Activated effector memory CD4-positive, alpha-beta T cell treated with anti-CD3 and anti-CD28 coated beads, Interleukin-2, amount 50 U/mL, for 16 hours (primary cell): ENCODE results near the gene ARSB.
"Not testable (repeated sequence)": the region's sequence is repeated elsewhere in the genome, so short reads cannot be mapped to it uniquely, and the experiment has no call there.

Source experiments
- DNase-seq: peaks from one replicate; pipeline ENCODE4 v3.0.0-alpha.2; 2020

ARSB gene

DNA sequence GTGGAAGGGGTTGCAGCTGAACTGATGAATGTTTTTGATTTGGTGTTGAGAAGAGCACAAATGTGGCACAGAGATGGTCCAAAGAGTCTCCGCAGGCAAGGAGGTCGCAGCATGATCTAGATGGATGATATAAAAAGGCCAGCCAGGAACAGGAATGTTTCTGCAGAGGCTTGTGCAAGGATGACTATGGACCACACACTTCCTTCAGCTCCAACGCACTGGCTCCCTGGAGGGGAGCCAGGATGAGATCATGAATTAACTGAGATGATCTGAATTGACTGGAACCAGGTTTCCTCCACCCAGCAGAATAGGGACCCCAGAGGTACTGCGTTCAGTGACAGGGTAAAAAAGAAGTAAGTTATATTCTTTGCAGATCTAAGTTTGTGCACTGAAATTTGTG, 89.0 kb downstream of the ARSB start:
- DNase-seq = no peak

DNA sequence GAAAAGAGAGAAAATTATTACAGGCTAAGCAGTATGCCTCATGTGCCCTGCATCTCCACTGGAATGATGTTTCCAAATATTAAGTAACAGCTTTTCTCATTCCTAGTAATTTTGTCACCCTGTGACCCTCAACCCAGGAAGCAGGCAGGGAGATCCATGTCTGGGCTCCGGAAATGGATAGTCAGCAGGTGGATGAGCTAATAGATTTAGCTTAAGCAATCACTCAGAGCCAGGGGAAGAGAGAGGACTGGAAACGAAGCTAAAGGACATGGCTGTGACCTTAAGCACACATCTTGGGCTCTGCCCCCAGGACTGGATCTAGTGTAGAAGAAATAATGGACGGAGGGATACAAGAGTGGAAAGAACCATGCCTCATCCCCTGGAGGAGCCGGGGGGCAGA, 89.5 kb downstream of the ARSB start:
- no peak for DNase-seq

DNA sequence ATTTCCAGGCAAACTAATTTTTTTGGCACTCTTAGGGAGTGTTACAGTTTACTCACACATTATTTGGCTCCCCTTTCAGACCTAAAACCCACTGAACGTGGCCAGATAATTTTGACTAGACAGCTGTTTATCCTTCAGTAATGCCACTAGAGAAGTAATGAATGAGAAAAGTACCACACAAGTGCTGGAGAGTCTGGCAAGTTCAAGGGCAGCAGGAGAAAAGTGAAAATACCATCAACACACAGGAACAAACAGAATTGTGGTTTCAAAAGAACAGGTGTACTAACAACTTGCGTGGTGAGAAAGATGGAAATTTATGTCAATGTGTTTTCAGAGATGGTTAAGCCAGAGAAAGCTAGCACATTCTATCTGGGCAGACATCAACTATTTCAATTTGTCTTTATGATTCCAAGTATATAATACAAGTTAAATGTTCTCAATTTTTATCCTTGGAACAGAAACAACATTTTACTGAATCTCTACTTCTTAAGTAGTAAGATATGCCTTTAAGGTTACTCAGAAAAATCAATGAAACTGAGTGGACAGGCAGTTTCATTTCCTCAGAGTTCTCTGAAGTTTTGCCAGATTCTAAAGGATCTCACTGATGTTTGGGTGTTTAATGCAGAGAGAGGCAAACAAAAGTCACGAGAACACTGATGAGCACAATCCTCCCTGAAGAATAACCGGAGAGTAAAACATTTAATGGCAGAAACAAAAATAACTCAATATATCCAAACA, 91.0 kb downstream of the ARSB start:
- DNase-seq = no peak

DNA sequence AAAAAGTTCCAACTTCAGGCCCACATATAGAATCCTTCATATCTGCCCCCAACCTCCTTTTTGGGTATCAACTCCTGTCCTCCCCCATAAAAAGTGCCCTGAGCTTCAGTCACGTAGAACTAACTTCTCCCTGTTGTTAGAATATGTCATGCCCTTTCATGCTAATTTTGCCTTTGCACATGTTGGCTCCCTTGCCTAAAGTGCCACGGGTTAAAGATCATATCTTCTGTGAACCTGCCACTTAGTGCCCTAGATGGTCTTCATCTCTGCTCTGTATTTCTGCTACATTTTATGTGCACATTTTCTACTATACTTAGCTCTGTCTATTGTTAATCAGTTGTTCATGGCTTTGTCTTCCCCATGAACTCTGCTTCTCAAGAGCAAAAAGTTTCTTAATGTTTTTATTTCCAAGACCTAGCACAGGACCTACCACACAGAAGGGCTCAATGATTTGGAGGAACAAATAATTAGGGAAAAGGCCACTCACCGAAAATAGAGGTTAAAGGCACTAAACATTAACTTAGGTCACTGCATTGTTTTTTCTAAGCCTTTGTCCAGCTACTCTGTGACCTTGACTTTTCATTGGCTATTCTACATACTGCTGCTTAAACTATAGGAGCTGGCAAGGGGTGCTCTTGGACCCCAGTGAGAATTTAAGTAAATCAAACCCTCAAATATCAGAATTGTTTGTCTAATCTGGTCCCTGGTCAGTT, 94.3 kb downstream of the ARSB start:
- no peak for DNase-seq

DNA sequence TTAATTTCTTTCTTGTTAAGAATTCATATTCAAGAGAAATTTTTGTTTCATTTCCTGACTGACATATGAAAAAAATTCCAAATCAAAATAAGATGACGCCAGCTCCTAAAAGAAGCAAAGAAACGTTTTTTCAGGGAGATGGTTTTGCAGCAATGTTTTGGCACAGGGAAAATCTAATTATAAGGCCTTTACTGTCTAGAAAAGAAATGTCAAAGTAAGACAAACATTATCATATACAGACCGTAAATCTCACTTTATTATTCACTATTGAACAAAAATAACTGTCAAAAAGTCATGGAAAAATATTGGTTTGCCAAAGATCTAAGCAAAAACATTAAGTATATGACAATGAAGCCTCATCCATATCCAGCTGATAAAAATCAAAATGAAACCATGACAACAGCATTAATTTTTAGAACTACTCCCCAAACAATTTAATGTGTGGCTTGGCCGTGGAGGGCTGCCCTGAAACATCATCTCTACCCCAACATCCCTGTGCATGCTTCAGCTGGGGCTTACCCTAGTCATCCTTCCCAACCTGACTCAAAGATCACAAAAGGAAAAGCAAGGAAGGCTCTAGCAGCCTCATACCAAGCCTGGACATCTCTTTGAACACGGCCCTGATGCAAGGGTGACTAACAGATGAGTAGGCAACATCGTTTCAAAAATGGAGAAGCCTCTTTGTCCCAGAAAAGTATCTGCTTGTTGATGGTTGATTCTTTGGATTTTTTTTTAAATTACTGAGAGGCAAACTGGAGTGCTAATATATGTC, 95.6 kb downstream of the ARSB start:
- DNase-seq = no peak

DNA sequence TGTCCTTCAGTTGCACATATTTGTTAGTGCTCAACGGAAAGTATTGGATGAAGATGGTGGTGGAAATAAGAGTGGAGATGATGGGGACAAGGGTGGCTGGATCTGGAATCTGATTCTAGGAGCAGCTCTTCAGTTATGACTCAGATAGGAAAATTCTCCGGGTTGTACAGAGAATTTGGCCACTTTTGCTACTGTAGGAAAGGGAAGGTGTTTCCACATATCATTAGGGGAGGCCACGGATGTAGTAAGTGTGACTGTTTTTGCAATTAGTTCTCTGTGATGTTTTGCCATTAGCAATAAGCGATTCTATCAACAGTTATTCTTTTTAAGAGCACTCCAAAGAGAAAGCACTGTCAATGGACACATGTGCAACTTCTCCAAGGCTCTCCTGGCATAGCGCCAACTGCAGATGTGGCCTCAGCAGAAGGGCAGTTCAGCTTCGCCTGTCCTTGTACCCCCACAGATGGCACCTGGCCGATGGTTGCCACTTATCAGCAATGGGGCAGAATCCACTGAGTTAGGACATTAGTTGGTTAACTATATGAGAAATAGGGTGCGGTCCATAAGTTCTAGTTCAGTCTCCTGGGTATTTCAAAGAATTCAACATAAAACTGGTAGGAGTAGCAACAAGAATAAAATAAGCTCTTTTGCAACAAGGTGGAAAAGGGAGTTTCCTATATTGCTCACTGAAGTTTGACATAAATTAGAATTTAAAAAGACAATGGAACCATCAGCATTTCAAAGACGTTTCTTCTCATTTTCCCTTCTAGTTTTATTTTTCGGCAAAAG, 96.3 kb downstream of the ARSB start:
- no peak for DNase-seq

DNA sequence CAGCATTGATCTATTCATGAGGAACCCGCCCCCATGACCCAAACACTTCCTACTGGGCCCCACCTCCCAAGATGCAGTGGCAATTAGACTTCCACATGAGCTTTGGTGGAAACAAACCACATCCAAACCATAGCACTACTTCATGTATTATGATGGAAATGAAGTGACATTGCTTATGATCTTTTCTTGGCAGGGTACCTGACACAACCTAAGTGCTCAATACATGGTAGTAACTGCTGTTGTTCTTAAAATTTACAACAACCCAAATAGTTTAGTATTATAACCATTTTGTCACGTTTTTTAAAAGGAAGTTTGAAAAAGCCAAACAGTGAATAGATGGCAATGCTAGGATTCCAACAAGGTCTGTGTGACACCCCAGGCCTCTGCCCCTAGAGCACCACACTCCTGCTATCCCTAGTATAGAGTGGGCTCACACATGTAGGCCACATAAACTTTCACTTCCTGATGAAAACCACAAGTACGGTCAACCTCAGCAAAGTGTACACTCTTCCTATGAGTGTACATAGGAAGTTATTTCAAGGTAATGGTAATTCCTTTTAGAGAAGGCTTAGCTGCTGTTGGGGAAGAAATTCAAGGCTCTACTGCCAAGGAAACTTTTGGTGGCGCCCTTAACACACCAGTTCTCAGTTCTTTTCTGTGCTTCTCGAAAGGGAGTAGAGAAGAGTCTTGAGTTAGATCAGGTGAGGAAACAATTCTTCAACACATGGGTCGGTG, 97.6 kb downstream of the ARSB start:
- no peak for DNase-seq

DNA sequence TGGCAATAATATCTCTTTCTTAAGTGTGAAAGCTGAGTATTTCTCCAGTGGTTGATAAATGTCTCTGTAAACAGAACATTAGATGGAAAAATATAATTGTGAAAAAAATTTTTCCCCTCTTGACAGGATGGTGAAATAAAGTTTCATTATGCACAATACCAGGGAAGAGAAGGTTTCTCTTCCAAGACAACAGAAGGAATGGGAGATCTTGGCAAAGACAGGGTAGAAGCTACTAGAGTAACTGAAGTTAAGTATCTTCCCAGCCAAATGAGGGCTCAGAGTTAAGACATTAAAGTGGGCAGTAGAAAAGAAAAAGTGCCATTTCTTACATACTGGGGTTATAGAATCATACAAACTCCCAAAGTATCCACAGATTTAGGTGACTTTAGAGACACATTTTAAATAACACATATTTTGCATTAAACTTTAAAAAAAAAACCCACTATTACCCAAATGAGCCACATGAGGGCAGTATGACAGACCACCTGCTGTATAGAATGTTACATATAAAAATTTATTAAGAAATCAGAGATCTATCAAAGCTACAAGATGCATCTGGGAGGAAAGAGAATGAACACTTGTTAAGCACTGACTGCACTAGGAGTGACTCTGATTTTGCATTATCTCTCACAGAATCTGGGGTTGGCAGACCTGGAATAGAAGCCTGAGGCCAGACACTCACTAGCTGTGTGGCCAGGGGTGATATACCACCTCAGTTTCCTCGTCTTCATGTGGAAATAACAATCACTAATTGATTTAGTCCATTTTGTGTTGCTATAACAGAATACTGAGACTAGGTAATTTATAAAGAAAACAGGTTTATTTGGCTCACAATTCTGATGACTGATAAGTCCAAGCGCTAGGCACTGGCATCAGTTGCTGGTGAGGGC, 98.5 kb downstream of the ARSB start:
- DNase-seq = no peak

DNA sequence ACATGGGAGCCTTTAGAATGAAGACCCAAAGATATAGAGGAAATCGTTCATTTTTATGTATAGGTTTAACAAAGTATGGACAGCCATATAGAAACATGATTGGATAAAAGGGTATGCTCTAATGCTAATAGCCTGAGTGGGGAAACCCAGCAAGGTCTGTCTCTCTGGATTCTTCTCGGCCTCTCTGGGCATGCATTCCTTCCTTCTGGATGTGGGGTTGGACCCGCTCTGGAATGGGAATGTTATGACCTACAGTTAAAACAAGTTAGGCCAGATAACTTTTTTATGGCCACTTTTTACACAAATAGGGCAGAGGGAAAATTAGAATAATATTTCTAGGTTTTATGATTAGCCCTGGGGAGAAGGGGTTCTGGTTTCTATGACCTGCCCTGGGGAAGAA, 103.2 kb downstream of the ARSB start:
- DNase-seq = no peak

DNA sequence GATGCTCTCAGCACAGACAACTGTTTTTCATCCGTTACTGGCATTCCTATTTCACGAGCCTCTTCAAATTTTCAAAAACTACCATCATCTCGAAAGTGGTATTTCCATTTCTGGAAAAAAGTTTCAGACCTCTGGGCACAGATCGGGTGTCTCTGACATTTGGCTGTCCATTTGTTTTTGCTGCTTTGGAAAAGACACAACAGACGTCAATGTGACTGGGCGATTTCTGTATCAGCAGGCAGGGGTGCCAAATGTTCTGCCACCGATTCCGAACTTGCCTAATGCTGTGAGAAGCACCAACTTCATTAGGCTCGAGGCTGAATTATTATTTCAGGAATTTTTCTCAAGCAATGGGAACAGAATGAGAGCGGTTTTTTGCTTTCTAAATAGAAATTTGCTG, 105.6 kb downstream of the ARSB start:
- DNase-seq = no peak

DNA sequence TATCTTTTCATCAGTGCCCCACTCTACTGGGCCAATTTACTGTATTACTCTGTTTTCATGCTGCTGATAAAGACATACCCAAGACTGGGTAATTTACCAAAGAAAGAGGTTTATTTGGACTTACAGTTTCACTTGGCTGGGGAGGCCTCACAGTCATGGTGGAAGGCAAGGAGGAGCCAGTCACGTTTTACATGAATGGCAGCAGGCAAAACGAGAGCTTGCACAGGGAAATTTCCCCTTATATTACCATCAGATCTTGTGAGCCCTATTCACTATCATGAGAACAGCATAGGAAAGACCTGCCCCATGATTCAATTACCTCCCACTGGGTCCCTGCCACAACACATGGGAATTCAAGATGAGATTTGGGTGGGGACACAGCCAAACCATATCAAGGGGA, 119.0 kb downstream of the ARSB start:
- DNase-seq = not testable (repeated sequence)

DNA sequence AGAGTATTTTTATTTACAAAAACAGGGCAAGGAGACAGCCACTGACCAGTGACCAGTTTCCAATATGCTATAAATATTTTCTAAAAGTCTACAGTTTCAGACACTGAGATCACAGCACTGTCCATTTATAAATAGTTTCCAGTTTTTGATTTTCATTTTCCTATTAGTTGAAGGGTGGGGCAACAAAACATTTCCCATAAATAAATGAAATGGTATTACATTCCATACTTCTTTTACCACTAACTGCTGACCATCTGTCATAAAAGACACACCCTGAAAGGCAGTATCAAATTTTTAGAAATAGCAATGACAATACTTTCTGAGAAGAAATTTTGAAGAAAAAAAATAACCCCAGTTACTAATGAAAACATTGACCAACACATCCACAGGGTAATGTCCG, 126.7 kb downstream of the ARSB start:
- DNase-seq = no peak

DNA sequence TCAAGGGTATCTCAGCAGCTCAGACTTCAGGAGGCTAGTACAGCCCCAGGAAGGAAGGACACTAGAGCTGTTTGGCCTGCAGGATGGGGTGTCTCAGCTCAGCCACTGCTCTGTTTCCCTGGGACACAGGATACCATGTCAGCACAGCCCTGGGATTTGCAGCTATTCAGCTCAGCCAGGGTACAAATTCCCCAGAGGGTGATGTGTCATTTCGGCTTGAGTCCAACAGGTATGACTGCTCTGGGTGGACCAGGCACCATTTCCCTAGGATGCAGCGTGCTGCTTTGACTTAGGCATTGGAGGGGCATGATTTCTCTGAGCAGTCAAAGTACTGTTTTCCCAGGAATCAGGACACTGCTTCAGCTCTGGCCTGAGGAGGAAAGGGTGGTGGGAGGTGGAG, 130.1 kb downstream of the ARSB start:
- no peak for DNase-seq

DNA sequence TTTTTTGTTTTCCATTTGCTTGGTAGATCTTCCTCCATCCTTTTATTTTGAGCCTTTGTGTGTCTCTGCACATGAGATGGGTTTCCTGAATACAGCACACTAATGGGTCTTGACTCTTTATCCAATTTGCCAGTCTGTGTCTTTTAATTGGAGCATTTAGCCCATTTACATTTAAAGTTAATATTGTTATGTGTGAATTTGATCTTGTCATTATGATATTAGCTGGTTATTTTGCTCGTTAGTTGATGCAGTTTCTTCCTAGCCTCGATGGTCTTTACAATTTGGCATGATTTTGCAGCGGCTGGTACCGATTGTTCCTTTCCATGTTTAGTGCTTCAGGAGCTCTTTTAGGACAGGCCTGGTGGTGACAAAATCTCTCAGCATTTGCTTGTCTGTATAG, 133.2 kb downstream of the ARSB start:
- DNase-seq = not testable (repeated sequence)

DNA sequence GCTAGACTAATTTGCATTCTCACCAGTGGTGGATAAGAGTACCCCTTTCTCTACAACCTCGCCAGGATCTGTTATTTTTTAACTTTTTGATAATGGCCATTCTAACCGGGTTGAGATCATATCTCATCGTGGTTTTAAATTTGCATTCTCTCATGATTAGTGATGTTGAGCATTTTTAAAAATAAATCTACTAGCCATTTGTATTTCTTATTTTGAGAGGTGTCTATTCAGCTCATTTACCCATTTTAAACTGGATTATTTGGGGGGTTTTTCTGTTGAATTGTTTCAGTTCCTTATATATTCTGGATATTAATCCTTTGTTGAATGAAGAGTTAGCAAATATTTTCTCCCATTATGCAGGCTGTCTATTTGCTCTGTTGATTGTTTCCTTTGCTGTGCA, 139.6 kb downstream of the ARSB start:
- DNase-seq = no peak

DNA sequence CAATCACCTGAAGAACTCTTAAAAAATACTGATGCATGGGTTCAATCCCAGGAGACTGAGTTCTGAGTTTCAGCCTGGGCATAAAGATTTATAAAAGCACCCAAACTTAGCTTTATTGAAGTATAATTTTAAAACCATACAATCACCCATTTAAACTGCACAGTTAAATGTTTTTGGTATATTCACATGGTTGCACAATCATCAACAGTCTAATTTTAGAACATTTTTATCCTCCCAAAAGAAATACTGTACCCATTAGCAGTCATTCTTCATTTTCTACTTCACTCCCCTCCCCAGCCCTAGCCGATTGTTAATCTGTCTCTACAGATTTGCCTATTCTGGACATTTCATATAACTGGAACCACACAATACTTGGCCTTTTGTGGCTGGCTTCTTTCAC, 141.7 kb downstream of the ARSB start:
- DNase-seq = no peak

DNA sequence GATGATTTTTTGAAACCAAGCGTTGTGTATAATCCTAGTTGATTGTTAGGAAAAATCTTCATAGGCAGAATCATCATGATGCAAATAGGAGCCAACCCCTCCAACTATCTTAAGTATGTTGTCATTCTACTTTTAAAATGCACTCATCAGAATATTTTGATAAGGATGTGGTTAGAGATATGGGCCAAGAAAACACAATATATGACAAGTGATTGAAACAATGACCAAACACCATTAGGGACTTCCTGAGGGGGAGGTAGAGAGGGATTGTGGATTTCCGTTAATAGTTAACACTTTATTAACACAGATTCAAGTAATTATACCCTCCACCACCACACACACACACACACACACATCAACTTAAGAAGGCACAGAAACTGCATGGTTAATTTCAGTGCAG, 143.3 kb downstream of the ARSB start:
- DNase-seq = no peak

DNA sequence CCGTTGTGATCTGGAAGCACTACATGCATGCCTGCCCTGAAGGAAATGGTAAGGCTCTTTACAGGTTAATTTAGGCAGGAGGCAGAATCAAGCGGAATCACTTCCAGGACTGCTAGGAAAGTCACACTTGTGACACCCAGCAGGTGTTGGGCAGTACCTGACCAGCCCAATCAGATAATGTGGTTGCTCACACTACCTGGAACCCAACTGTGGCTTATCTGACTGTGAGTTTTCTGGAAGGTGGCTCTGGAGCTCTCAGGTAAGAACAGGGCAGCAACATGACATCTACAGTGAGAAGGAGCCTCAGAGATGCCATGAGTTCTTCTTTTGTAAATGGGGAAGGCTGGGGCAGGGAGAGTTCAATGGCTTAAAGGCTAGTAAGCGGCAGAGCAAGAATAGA, 146.4 kb downstream of the ARSB start:
- no peak for DNase-seq

DNA sequence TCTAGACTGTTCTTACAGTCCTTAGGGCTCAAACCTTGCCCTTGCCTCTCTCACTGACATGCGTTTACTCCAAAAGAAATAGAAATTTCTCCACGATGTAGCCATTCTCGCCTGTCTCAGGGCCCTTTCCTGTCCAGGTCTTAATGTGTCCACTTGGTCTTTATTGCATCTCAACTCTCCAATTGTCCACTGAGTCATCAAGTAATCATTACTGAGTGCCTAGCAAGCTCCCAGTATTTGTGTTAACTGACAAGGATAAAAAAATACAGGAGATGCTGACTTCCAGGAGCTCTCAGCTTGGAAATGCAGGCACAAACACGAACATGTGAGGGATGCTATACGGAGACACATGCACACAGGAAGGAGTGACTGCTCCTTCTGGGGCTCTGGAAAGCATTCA, 147.3 kb downstream of the ARSB start:
- no peak for DNase-seq

DNA sequence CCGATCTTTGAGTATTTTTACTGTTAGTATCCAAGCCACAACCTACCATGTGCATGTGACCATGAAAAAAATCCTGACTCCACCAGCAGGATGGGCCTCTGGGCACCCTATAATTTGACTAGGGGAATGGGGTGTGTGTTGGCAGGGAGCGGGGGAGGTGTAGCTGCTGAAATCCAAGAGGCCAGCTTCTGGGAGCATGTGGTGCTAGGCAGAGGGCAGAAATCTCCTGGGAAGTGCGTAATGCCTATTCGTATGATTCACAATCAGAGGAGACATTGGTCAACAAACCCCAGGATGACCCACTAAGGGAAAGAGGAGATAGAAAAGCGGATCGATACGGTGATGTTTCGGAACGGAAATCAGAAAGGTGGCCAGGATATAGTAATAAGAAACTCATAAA, 149.9 kb downstream of the ARSB start:
- DNase-seq = no peak

DNA sequence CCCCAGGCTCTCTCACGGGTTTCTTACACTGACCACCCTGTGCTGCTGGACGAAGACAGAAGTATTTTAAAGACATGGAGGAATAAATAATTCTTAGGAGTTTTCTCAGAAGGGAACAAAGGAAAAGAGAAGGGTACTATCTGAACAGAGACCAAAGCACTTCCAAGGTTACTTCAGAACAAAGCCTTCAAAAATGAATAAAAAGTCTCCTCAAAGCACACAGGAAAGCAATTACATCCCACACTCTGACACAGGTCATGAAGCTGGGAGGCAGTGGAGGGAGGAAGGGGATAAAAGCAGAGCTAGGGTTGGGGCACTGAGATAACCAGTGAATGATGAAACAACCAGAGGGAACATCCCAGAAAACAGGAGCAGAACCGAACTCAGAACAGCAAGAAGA, 151.8 kb downstream of the ARSB start:
- DNase-seq = no peak
